Osteocyte (in vitro differentiated cells): ENCODE results near the gene TBXAS1. TPM values are rescaled to one million over a fixed set of nuclear protein-coding genes. Genes with fewer than 3 reads are reported as not detected.

Source experiments
- DNase-seq: peaks from one replicate; pipeline ENCODE4 v3.0.0; 2021; ENCODE audit warnings: mixed read lengths; ENCODE audit not compliant: unreplicated experiment; ENCODE audit errors: extremely low spot score
- H3K27ac Mint-ChIP-seq: one replicate; pipeline ENCODE4 v1.8.0; 2021; ENCODE audit warnings: mild to moderate bottlenecking, mixed read lengths; ENCODE audit not compliant: unreplicated experiment
- H3K27me3 Mint-ChIP-seq: one replicate; pipeline ENCODE4 v1.8.0; 2021; ENCODE audit warnings: mixed read lengths; ENCODE audit not compliant: unreplicated experiment
- H3K36me3 Mint-ChIP-seq: one replicate; pipeline ENCODE4 v1.8.0; 2021; ENCODE audit warnings: mixed read lengths; ENCODE audit not compliant: unreplicated experiment
- H3K4me1 Mint-ChIP-seq: one replicate; pipeline ENCODE4 v1.8.0; 2021; ENCODE audit warnings: mixed read lengths; ENCODE audit not compliant: unreplicated experiment
- H3K4me3 Mint-ChIP-seq: one replicate; pipeline ENCODE4 v1.8.0; 2021; ENCODE audit warnings: mild to moderate bottlenecking, moderate library complexity, mixed read lengths; ENCODE audit not compliant: unreplicated experiment
- H3K9me3 Mint-ChIP-seq: one replicate; pipeline ENCODE4 v1.8.0; 2021; ENCODE audit warnings: mixed read lengths; ENCODE audit not compliant: unreplicated experiment
- CTCF ChIP-seq: fragments of 200-600 bp; sonication (generic); IDR thresholded peaks from 2 replicates; pipeline ENCODE4 v1.5.0; 2021; ENCODE audit warnings: antibody characterized with exemption, mild to moderate bottlenecking, moderate library complexity
- total RNA-seq: library from RNA; stranded (reverse); gene quantifications from 2 replicates; pipeline ENCODE4 v1.2.1, GENCODE V29; 2021

The TBXAS1 gene
- total RNA-seq, 1 donor from 2014 or later = 3.5 TPM

- DNase-seq = no peak
- peaks cover 3% of the 10 kb centered on the region for H3K4me1 Mint-ChIP-seq
- no peak overlapping the region for H3K27ac Mint-ChIP-seq
- no peak for TF ChIP-seq CTCF
- no peaks in the 10 kb centered on the region for H3K36me3 Mint-ChIP-seq
- H3K4me3 Mint-ChIP-seq = no peak overlapping the region
- H3K27me3 Mint-ChIP-seq = peaks cover 32% of the 10 kb centered on the region
- no peaks in the 10 kb centered on the region for H3K9me3 Mint-ChIP-seq
These were observed 145.2 kb downstream of the TBXAS1 start for GRCh38 chr7:139974179-139974811.

- H3K9me3 Mint-ChIP-seq = no peaks in the 10 kb centered on the region
- no peak for DNase-seq
- no peaks in the 10 kb centered on the region for H3K36me3 Mint-ChIP-seq
- TF ChIP-seq CTCF = no peak
- no peak overlapping the region for H3K27ac Mint-ChIP-seq
- H3K4me3 Mint-ChIP-seq = no peak overlapping the region
- H3K4me1 Mint-ChIP-seq = peaks cover 8% of the 10 kb centered on the region
- H3K27me3 Mint-ChIP-seq = peaks cover 22% of the 10 kb centered on the region
These were observed 147.2 kb downstream of the TBXAS1 start for GRCh38 chr7:139976055-139976837.

- DNase-seq = no peak
- H3K27ac Mint-ChIP-seq = no peak overlapping the region
- peaks cover 8% of the 10 kb centered on the region for H3K4me1 Mint-ChIP-seq
- H3K9me3 Mint-ChIP-seq = no peaks in the 10 kb centered on the region
- H3K36me3 Mint-ChIP-seq = no peaks in the 10 kb centered on the region
- peaks cover 16% of the 10 kb centered on the region for H3K27me3 Mint-ChIP-seq
- H3K4me3 Mint-ChIP-seq = no peak overlapping the region
- TF ChIP-seq CTCF = no peak
These were observed 148.0 kb downstream of the TBXAS1 start for GRCh38 chr7:139976838-139977656.

- Mint-ChIP-seq H3K4me3 (no peak overlapping the region), H3K27ac (no peak overlapping the region), H3K36me3 (no peaks in the 10 kb centered on the region), H3K27me3 (peaks cover 22% of the 10 kb centered on the region), H3K4me1 (peaks cover 5% of the 10 kb centered on the region), H3K9me3 (no peaks in the 10 kb centered on the region)
- no peak for TF ChIP-seq CTCF
- DNase-seq = no peak
These were observed 152.4 kb downstream of the TBXAS1 start for GRCh38 chr7:139981511-139981895.
